ENCODE data around the gene COL4A2.
A peak's percentile ranks its signal among the peaks of the same experiment; 100 is the strongest.

The COL4A2 gene

DNA sequence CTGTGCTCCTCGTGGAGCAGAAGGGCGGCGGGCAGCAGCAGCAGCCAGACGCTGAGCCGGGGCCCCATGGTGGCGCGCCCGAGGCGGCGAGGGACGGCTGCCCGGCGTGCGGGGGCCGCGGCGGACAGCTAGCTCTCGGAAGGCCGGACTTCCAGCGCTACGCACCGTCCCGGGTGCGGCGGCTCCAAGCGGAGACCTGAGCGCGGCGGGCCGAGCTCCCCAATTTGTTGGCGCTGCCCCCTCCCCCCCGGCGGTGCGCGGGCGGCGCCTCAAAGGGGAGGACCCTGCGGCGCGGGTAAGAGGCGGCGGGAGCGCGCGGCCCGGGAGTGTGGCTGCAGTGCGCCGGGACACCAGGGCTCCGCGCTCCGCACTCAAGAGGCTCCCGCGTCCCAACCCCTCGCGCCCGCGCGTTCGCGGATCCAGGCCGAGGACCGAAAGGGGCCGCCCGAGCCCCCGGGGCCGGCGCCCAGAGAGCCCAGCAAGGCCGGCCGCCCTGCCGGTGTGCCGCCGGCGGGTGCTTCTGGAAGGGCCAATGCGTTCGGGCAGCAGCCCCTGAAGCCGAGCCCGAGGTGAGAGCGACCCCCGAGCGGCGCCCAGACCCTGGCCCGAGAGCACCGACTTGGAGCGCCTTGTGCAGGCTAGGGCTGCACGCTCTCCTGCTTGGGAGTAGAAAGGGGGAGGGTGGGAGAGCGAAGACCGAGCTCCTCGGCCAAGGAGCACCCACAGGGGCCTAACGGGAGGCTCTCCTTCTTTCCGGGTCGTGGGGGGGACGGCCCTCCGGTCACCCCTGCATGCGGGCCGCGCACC, at the start of gene COL4A2, which contains the start of gene COL4A1:
COL4A2 (plus strand) TSS at position 325 of the 807 bp plus-strand sequence. CDS start 620 bp downstream, outside the sequence.
COL4A1 (minus strand) TSS at position 198 of the 807 bp plus-strand sequence; CDS start at position 68, 130 bp downstream.
- CTCF ChIA-PET: interaction anchor here (0.6 to 1.0 kb wide), 3 partner anchors 80 to 1351 kb away, joined by 3 to 5 read pairs (median 3); no protein-coding TSS in a partner anchor
- H3K4me3 ChIP-seq (ENCODE audit: low read depth, low read length): peak within 1 kb of the TSS; percentile 70
- H3K27ac ChIP-seq (ENCODE audit: extremely low read depth, low read depth, low read length): peak within 1 kb of the TSS; percentile 81; the same call in 1 of the 2 replicates
- no peak for TF ChIP-seq ZNF510 (tag by site-specific recombination; IDR thresholded peaks at IDR 0.05; ENCODE audit: insufficient replicate concordance)
- TF ChIP-seq, protein P1, sequence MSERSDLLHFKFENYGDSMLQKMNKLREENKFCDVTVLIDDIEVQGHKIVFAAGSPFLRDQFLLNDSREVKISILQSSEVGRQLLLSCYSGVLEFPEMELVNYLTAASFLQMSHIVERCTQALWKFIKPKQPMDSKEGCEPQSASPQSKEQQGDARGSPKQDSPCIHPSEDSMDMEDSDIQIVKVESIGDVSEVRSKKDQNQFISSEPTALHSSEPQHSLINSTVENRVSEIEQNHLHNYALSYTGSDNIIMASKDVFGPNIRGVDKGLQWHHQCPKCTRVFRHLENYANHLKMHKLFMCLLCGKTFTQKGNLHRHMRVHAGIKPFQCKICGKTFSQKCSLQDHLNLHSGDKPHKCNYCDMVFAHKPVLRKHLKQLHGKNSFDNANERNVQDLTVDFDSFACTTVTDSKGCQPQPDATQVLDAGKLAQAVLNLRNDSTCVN (tag by site-specific recombination; optimal IDR thresholded peaks at IDR 0.05): peak; percentile 85
- TF ChIP-seq ZNF561 (tag by site-specific recombination; IDR thresholded peaks at IDR 0.05; ENCODE audit: borderline replicate concordance): peak; percentile 96
- no peak for TF ChIP-seq FEZF1 (tag by site-specific recombination; IDR thresholded peaks at IDR 0.05)
- TF ChIP-seq, protein P2, sequence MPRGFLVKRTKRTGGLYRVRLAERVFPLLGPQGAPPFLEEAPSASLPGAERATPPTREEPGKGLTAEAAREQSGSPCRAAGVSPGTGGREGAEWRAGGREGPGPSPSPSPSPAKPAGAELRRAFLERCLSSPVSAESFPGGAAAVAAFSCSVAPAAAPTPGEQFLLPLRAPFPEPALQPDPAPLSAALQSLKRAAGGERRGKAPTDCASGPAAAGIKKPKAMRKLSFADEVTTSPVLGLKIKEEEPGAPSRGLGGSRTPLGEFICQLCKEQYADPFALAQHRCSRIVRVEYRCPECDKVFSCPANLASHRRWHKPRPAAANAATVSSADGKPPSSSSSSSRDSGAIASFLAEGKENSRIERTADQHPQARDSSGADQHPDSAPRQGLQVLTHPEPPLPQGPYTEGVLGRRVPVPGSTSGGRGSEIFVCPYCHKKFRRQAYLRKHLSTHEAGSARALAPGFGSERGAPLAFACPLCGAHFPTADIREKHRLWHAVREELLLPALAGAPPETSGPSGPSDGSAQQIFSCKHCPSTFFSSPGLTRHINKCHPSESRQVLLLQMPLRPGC (tag by site-specific recombination; IDR thresholded peaks at IDR 0.05): no peak
- no peak for TF ChIP-seq ZNF768 (tag by site-specific recombination; IDR thresholded peaks at IDR 0.05)
- TF ChIP-seq ZNF416 (tag by site-specific recombination; IDR thresholded peaks at IDR 0.05): no peak
- no peak for TF ChIP-seq BCL11A (tag by site-specific recombination; IDR thresholded peaks at IDR 0.05; ENCODE audit: low read depth)
- no peak for TF ChIP-seq KLF1 (tag by site-specific recombination; IDR thresholded peaks at IDR 0.05)
- TF ChIP-seq ZEB2 (tag by site-specific recombination; IDR thresholded peaks at IDR 0.05): no peak
- TF ChIP-seq, protein P3, sequence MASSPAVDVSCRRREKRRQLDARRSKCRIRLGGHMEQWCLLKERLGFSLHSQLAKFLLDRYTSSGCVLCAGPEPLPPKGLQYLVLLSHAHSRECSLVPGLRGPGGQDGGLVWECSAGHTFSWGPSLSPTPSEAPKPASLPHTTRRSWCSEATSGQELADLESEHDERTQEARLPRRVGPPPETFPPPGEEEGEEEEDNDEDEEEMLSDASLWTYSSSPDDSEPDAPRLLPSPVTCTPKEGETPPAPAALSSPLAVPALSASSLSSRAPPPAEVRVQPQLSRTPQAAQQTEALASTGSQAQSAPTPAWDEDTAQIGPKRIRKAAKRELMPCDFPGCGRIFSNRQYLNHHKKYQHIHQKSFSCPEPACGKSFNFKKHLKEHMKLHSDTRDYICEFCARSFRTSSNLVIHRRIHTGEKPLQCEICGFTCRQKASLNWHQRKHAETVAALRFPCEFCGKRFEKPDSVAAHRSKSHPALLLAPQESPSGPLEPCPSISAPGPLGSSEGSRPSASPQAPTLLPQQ (tag by site-specific recombination; IDR thresholded peaks at IDR 0.05): no peak; the same call in 1 of the 2 replicates
- no peak for TF ChIP-seq ZNF596 (tag by site-specific recombination; IDR thresholded peaks at IDR 0.05)
- TF ChIP-seq, protein P4, sequence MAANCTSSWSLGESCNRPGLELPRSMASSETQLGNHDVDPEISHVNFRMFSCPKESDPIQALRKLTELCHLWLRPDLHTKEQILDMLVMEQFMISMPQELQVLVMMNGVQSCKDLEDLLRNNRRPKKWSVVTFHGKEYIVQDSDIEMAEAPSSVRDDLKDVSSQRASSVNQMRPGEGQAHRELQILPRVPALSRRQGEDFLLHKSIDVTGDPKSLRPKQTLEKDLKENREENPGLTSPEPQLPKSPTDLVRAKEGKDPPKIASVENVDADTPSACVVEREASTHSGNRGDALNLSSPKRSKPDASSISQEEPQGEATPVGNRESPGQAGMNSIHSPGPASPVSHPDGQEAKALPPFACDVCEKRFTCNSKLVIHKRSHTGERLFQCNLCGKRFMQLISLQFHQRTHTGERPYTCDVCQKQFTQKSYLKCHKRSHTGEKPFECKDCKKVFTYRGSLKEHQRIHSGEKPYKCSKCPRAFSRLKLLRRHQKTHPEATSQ (tag by site-specific recombination; IDR thresholded peaks at IDR 0.05): peak; percentile 52; the same call in 1 of the 2 replicates
- TF ChIP-seq, protein P5, sequence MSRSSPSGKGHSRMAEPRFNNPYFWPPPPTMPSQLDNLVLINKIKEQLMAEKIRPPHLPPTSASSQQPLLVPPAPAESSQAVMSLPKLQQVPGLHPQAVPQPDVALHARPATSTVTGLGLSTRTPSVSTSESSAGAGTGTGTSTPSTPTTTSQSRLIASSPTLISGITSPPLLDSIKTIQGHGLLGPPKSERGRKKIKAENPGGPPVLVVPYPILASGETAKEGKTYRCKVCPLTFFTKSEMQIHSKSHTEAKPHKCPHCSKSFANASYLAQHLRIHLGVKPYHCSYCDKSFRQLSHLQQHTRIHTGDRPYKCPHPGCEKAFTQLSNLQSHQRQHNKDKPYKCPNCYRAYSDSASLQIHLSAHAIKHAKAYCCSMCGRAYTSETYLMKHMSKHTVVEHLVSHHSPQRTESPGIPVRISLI (tag by site-specific recombination; IDR thresholded peaks at IDR 0.05): no peak
- no peak for TF ChIP-seq ZNF629 (tag by site-specific recombination; IDR thresholded peaks at IDR 0.05)
- no peak for TF ChIP-seq ZFP41 (tag by site-specific recombination; IDR thresholded peaks at IDR 0.05; ENCODE audit: borderline replicate concordance)
- TF ChIP-seq BCL11B (tag by site-specific recombination; IDR thresholded peaks at IDR 0.05; ENCODE audit: low read depth): no peak
- TF ChIP-seq, protein P6, sequence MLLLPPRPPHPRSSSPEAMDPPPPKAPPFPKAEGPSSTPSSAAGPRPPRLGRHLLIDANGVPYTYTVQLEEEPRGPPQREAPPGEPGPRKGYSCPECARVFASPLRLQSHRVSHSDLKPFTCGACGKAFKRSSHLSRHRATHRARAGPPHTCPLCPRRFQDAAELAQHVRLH (tag by site-specific recombination; IDR thresholded peaks at IDR 0.05): no peak
- no peak for TF ChIP-seq ZNF174 (tag by site-specific recombination; IDR thresholded peaks at IDR 0.05)
- TF ChIP-seq TCF7L2 (IDR thresholded peaks at IDR 0.05; ENCODE audit: borderline replicate concordance, low read depth, low read length): peak; percentile 86; the same call in 1 of the 2 replicates
- TF ChIP-seq ZNF843 (tag by site-specific recombination; IDR thresholded peaks at IDR 0.05): no peak
- no peak for TF ChIP-seq ZNF433 (tag by site-specific recombination; IDR thresholded peaks at IDR 0.05; ENCODE audit: low read depth)
- peak; percentile 57; the same call in 1 of the 2 replicates for TF ChIP-seq ZBTB8A (tag by site-specific recombination; IDR thresholded peaks at IDR 0.05)
- TF ChIP-seq ZBTB1 (tag by site-specific recombination; IDR thresholded peaks at IDR 0.05): no peak
- TF ChIP-seq ZNF654 (tag by site-specific recombination; IDR thresholded peaks at IDR 0.05; ENCODE audit: low read depth): no peak
- TF ChIP-seq ZNF514 (tag by site-specific recombination; IDR thresholded peaks at IDR 0.05): no peak
- TF ChIP-seq ZNF311 (tag by site-specific recombination; IDR thresholded peaks at IDR 0.05; ENCODE audit: borderline replicate concordance): no peak
- peak; percentile 45 for TF ChIP-seq ZBTB20 (tag by site-specific recombination; IDR thresholded peaks at IDR 0.05)
- no peak for TF ChIP-seq ZXDB (tag by site-specific recombination; IDR thresholded peaks at IDR 0.05)
- no peak for TF ChIP-seq ZNF132 (tag by site-specific recombination; IDR thresholded peaks at IDR 0.05; ENCODE audit: borderline replicate concordance)
- no peak for TF ChIP-seq ZFP69B (tag by site-specific recombination; IDR thresholded peaks at IDR 0.05)

More for the DNA sequence above, at the start of gene COL4A2, which contains the start of gene COL4A1:
- POLR2A ChIA-PET: interaction anchor here (0.7 to 4.2 kb wide), 9 partner anchors 12 to 408 kb away, joined by 3 to 19 read pairs (median 3); no protein-coding TSS in a partner anchor
- H3K4me1 ChIP-seq (ENCODE audit: control insufficient read depth, insufficient read depth, low read length): no peaks in the 10 kb centered on the region
- H3K36me3 ChIP-seq (ENCODE audit: control insufficient read depth in 2 of 2, insufficient read depth in 1 of 2, low read length in 2 of 2): peaks cover 0 to 9% of the 10 kb centered on the region in 2 experiments; a peak in 2 of 3 replicates
- H3K9me3 ChIP-seq (ENCODE audit: control insufficient read depth, insufficient read depth, low read depth, low read length): no peaks in the 10 kb centered on the region
